Stimulated activated CD8-positive, alpha-beta memory T cell treated with anti-CD3 and anti-CD28 coated beads, Interleukin-7, amount 100 ng/mL, for 24 hours (primary cell): Measurements from ENCODE around the gene SMIM28.
"Not testable (repeated sequence)": the region's sequence is repeated elsewhere in the genome, so short reads cannot be mapped to it uniquely, and the experiment has no call there.

Experiments used
- DNase-seq: peaks from one replicate; pipeline ENCODE4 v3.0.0-alpha.2; 2020; ENCODE audit warnings: low read depth

Gene SMIM28

DNA sequence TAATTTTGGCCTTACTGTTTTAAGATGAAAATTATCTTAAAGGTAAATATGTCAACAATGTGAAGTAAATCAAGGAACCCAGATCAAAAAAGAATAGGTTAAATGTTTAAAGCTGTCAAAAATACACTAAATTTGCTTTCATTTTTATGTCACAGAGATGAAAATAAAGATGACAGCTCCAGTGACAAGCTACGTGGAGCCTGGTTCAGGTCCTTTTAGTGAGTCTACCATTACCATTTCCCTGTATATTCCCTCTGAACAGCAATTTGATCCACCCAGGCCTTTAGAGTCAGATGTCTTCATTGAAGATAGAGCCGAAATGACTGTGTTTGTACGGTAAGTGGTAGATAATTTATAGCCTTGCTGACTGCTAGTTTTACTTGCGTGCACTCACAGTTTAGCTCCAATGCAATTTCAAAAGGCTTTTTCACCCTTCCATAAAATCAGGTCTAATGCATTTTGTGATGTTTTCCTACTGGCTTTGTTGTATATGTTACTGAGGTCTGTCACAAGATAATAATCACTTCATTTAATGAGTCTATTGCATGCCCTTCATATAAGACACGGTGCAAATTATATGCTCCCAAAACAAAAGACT is 28.2 kb downstream of the SMIM28 start:
- no peak for DNase-seq

DNA sequence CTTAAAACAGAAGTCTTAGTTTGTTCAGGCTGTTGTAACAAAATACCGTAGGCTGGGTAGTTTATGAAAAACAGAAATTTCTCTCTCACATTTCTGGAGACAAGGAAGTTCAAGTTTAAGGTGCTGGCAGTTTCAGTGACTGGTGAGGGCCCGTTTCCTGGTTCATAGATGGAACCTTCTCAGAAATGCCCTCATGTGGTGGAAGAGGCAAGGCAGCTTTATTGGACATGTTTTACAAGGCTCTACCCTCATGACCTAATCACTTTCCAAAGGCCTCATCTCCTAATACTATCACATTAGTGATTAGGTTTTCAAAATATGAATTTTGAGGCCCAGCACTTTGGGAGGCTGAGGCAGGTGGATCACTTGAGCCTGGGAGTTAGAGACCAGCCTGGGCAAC is 28.7 kb downstream of the SMIM28 start:
- no peak for DNase-seq

DNA sequence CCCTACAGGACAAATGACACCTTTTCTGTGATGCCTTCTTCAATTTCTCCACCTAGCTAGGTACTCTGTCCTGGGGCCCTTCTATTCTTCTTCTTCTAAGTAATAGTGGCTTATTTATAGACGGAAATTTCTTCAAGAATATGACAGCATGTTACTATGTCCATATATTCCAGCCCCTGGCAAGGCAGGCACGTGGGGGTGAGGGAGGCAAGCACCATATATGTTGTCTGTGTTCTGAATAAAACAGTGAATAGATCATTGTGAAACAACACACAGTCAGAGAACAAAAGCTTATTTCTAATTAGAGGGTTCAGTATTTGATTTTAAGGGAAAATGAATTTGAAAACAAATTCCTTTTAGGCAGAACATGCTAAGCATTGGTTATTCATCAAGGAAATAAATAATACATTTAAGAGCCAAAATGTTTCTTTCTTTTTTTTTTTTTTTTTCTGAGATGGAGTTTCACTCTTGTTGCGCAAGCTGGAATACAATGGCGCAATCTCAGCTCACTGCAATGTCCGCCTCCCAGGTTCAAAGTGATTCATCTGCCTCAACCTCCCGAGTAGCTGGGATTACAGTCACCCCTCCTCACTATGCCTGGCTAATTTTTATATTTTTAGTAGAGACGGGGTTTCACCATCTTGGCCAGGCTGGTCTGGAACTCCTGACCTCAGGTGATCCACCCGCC is 32.5 kb downstream of the SMIM28 start:
- no peak for DNase-seq

DNA sequence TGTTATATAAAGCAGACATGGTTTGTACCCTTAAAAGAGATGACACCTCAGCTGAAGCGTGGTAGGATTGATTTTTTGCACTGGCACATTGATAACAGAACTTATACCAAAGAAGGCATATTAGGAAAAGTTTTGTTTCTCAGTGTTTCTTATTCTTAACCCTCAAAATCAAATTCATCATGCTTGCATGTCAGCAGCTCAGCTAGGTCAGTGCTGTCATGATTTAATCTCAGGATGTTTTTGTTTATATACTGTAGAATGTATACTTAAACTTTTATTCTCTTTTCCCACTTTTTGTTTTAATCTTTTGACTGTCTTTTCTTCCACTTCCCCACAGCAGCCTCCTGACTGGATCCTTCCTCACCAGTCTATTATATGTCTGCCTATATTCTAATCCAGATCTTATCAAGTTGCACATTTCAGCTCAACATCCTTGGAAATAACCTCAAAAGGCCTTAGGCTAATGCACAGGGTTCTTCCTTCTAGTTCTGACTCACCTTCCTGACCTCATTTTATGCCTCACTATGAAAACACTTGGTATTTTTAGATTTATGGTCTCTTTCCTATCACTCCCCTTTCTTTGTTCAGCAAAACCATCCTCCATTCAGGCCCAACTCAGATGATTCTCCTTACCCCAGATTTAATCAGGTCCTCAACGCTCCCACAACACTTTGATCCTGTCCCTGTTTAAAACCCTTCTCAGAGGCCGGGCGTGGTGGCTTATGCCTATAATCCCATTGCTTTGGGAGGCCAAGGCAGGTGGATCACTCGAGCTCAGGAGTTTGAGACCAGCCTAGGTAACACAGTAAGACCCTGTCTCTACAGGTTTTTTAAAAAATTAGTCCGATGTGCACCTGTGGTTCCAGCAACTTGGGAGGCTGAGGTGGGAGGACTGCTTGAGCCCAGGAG is 33.5 kb downstream of the SMIM28 start:
- DNase-seq, result no peak

DNA sequence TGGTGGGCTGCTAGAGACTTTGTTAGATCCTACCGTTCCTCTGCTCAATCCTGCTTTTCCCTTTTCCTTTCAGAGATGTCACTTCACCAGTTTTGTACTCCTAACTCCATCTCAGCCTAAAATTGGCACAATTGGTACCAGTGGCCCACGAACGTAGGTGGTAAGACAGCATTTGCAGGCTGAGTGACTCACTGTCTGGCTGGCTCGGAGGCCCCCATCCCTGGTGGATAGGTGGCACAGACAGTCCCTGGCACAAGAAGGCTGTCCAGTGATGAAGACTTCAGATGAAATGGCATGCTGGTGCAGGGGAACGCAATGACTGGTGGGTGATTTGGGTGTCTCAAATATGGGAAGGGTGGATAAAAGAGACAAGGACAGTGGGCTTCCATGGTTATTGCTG is 37.4 kb downstream of the SMIM28 start:
- DNase-seq, result no peak

DNA sequence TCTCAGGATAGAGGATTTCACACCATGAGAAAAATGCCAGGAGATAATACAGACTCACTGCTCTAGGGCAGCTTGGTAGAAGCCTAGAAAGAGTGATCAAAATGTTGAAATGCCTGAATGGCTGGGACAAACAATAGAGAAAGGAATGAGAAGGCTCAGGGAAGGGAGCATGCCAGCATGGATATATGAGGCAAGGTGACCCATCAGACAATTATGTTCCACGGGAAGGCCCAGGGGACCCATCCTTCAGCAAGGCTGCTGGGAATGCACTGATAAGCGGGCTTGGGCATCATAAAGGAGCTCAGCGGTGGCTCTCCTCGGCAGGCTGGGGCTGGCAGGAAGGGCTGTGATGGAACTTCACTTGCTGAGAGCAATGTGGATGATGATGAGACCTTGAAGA is 38.5 kb downstream of the SMIM28 start:
- DNase-seq, result no peak

DNA sequence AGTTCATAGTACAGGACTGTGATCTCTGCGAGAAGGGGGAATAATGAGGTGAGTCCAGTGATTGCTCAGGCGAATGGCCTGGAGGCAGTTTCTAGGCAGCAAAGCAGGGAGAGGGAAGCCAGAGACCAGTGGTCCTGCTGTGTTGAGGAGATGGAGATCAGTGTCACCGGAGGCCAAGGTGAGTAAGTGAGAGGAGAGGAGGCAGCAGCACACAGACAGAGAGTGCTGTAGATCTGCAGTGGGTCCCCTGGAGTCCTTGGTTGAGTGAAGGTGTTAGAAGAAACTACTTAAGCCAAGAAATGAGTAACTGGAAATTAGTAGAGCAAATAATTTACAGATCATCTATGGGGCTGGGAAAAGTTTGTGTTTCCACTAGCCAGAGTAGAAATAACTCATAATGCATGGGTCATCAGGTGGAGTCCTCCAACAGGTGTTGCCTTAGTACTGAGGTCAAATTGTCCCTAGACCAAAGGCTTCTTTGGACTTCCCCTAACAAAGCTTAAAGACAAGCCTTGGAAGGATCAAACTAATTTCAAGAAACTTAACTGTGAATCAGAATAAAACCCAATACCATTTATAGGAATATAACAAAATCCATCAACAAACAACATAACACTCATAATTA is 39.9 kb downstream of the SMIM28 start:
- no peak for DNase-seq

DNA sequence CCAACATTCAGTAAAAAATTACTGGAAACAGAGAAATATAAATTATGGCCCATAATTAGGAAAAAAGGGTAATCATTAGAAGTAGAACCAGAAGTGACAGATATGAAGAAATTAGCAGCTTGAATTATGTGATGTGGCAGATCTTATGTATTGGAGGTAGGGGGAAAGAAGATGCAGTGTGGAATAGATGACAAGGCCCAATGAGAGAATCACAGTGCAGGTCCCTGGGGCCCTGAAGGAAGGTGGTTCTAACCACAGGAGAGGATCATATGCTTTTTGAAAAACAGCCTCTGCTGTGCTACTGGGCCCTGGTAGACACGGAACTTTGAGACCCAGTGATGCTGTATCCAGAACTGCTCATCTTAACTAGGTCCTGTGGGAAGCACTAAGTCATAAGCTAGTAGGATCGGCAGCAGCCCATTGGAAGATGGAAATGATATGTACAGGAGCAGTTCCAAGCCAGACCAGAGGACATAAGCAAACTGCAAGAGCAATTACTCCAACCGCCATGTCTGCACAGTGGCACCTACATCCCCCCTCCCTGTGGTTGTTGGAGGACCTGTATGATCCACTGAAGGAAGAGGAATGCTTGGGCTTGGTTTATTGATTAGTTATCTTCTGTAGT is 40.5 kb downstream of the SMIM28 start:
- no peak for DNase-seq

DNA sequence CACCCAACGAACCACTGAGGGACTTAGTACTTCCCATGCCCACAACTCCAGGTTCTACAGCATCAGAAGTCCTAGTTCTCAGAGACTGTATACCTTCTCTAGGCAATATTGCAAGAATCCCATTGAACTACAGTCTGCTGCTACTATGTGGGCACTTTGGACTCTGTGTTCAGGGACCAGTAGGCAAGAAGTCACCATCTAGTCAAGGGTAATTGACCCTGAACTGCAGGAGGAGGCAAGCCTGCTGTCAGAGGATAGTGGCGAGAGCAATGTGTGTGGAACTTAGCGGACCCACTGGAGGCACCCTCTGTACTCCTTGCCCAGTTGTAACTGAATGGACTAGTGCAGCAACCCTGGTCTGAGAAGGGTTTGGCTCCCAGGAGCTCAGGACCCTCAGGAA is 42.1 kb downstream of the SMIM28 start:
- DNase-seq, result no peak

DNA sequence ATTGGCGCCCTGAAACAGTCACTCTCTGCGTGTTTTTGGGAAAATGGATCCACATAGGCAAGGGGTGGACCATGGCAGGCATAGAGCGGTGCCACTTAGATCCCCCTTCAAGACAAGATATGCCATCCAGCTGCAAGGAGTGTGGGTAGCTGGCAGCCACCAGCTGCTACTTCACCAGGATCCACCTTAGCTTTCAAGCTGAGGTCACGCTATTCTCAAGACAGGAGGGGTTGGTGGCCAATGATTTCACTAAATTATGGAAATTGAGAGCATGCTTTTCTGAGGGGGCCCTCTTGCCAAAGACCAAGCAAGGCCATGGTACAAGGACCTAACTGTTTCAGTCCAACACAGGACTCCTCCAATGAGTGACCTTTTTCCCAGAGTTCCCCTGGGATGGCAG is 42.7 kb downstream of the SMIM28 start:
- DNase-seq, result no peak

DNA sequence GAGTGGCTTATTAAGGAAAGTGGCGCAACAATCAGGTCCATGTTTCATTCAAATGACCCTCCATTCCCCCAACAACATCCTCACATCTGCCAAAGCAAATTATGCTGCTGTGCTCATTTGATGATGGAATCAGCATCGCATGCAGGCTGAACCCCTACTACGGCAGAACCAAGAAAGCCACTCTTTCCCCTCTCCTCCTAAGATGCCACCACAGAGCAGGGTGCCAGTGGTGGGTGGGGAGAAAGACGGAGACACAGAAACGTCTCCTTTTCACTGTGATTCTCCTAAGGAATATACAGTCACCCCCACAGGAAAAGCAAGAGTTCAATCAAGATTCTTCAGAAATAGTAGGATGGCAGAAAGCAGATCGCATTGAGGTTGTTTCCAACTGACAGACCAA is 43.4 kb downstream of the SMIM28 start:
- no peak for DNase-seq

DNA sequence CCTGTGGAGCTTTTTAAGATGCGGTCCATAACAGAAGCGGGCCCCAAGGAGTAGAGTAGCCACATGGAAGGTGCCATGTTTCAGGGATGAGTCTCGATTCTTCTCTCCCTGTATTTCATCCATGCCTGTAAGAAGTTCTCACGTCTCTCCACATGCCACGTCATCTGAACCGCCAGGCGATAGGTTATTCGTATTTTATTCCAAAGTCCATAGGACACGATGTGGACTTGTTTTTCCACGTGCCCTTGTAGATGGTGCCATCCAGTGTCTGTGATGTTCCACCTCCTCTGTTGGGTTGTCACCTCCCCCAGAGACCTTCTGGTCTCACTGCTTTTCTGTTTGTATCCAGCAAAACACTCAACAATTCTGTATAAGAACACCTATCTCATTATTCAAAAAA is 43.9 kb downstream of the SMIM28 start:
- DNase-seq, result no peak

DNA sequence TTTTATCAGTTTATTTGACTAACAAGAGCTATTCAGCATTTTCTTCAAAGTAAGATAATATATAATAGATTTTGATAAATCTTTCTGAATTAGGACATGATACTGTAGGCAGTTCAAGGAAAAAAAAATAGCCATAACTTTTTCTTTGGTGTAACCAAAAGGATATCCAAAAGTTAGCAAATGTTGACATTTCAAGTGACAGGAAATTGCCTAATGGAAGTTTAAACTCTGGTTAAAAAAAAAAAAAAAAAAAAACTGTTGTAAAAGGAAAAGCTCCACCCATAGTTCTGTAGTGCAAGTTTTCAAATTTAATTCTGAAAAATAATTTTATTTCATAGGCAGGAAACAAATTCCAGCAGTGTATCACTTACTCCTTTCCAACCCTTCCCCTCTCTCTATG is 45.2 kb downstream of the SMIM28 start:
- DNase-seq, result no peak

DNA sequence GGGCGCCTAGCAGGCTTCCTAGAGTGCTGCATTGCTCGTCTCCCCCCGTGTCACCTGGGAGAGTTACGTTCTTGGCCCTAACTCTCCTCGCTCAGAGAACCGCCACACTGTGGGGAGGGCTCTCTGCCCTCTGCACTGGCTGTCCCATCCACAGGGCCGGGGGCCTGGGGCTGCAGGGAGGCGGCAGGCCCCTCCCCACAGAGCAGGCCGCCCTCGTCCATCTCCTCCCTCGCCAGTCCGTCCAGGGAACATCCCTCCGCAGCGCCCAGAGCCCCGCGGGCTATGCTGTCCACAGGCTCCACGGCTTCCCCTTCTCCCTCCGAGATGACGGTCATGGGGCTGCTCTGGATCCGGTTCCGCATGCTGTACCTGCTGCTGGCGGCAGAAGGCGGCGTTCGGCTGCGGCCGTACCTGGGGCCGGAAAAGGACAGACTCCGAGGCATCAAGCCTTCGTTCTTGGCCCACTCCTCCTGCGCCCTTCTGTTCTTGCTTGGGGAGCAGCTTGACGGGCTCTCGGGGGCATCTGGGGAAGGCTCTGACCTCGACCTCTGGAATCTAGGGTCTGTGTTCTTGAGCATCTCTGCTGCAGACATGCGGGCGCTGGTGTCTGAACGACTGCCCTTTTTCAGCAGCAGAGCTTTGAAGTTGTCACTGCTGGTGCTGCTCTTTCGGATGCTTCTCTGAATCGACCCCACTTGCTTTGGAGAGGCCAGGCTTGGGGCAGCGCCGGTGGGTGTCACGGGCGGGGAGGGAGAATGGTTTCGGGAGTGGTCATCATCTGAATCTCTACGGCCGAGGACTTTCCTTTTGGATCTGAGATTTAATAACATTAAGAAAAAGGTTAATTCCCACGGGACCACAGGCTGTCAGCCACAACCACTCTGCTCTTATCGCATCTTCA is 46.5 kb downstream of the SMIM28 start:
- no peak for DNase-seq

DNA sequence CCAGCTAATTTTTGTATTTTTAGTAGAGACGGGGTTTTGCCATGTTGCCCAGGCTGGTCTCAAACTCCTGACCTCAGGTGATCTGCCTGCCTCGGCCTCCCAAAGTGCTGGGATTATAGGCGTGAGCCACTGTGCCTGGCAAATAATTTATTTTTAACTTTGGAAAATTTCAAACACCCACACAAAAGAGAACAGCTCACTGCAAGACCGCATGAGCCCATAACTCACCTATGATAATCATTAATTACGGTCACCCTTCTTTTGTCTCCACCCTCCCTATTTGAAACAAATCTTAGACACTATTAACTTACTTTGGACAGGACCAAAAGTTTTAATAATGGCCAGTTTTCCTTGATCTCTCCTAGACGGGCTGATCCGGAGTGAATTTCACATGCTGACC is 47.6 kb downstream of the SMIM28 start:
- not testable (repeated sequence) for DNase-seq

DNA sequence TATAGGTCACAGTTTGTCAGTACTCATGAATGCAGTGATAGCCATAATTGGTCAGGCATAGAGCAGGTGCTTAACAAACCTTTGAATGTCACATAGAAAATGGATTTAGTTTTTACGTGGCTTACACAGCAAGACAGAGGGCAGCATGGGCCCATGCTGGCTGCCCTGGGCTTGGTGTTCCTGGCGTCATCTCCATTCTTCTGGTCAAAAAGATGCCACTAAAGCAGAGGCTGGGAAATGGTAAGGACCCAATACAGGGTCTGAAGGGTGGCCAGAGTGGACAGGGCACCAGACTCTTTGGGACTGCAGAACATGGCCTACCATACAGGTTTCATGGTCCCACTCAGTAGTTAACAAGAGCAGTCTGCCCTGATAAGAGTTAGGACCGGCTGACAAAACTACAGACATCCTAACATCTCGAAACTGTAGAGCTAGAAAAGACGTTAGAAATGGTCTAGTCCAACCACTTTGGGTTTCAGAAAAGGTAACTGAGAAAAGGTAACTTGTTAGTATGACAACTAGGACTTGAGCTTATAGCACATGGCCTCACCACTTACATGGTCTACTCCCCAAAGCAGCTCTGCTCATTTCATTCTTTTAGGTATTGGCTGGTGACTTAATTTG is 48.9 kb downstream of the SMIM28 start:
- no peak for DNase-seq

DNA sequence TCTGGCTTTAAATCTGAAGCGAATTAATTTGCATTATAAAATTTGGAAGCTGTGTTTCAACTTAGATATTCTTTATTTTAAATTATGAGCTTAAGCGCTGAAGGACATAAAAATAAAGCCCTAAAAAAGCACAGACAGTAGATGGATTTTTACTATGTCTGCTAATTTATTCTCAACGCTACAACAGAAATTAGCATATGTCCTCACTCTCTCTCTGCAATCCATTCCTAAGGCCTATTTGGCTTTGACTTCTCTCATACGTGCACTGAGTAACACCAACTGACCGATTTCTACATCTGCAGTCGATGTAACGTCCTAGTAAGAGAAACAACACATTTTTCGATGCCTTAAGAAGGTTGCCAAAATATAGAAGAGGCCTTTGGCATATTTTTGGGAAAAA is 50.0 kb downstream of the SMIM28 start:
- DNase-seq, result no peak

DNA sequence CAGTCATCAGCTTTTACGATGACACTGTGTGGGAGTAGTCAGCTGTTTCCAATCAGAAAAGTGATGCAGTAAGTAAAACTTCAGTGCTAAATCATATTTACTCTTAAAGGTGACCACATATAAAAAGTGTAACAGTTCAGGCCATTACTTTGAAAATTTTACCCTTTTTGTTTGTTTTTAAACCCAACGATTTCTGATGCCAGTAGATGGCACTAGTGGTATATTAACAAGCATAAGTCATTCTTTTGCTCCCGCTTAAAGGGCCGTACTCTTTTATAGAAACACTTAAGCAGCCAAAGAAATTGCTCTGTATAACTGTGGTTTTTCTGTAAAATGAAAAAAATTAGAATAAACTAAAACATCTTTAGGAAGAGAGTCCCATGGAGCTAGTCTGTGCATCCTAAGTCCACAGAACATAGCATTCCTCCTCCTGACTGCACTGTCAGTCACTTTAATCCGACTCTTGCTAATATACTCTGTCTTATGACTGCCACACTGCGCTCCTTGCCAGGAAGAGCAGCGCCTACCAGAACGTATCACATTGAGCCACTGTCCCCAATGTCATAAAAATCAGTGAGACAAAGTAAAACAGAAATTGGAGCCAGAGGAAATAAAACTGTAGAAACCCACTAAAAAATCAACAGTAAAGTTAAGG is 51.4 kb downstream of the SMIM28 start:
- no peak for DNase-seq

DNA sequence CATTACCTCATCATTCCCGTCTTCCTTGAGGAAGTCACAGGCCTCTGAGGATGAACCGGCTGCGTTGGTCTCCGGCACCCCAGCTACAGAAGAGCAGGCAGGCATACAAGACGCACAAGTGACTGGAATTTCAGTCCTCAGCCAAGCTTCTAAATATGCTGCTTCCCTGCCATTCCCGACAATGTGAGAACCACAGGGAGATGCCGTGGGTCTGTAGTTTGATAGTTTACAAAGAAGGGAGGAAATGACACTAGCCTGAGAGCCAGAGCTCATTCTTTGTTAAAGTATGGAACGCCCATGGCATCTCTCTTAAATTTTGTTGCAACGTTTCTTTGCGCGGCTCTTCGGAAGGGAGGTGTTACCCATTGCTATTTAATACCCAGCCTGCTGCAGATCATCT is 52.1 kb downstream of the SMIM28 start:
- no peak for DNase-seq
